ENCODE results near the gene PTPRT. TPM values are rescaled to one million over a fixed set of nuclear protein-coding genes. Genes with fewer than 3 reads are reported as not detected.

Gene PTPRT
- total and polyA plus RNA-seq, 7 donors, result under 0.01 to 0.09 (median 0.03) TPM; not detected in 1

DNA sequence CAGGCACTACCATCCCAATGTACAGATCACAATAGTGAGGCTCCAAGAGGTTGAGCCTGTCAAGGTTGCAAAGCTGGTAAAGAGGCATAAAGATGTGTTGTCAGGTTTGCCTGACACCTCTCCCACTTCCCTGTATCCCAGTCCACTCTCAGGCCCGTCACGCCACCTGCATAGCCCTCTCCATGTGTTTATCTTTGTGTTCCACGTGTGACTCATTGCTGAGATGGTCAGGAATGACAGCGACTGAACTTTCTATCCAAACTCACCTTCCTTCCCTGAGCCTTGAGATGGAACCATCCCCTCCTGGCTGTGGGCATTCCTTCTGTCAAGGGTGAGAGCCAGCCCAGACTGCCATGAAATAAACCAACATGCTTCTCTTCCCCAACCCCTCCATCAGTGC is 578.3 kb downstream of the PTPRT start:
- no peak for DNase-seq
- no peaks in the 10 kb centered on the region for H3K27me3 ChIP-seq (ENCODE audit: insufficient read depth in 3 of 3, low read length in 2 of 3)
- no peaks in the 10 kb centered on the region for H3K9me3 ChIP-seq
- 84 to 90% (median 86%) methylated on average over 4 of the region's 4 CpGs for WGBS, 3 donors
- intact Hi-C loops (cut with DNase I), result no loop called here
- no peak for TF ChIP-seq CTCF (IDR thresholded peaks at IDR 0.05)
- H3K4me3 ChIP-seq, result no peak overlapping the region
- no peak for ATAC-seq
- H3K27ac ChIP-seq, result no peak overlapping the region
- no peaks in the 10 kb centered on the region for H3K4me1 ChIP-seq
- H3K36me3 ChIP-seq (ENCODE audit: insufficient read depth in 1 of 2, low read depth in 1 of 2), result no peaks in the 10 kb centered on the region

- TF ChIP-seq CTCF (IDR thresholded peaks at IDR 0.05), result no peak
- Histone ChIP-seq H3K27me3 (ENCODE audit: insufficient read depth in 3 of 3, low read length in 2 of 3) (no peaks in the 10 kb centered on the region), H3K36me3 (ENCODE audit: insufficient read depth in 1 of 2, low read depth in 1 of 2) (no peaks in the 10 kb centered on the region), H3K4me1 (no peaks in the 10 kb centered on the region), H3K9me3 (no peaks in the 10 kb centered on the region), H3K4me3 (no peak overlapping the region), H3K27ac (no peak overlapping the region)
- WGBS, 3 donors, result 72 to 88% (median 80%) methylated on average over 4 of the region's 4 CpGs
- DNase-seq, result no peak
- intact Hi-C loops (cut with DNase I), result no loop called here
- no peak for ATAC-seq
Observed at GRCh38 chr20:42610070-42610469, 579.6 kb downstream of the PTPRT start.

DNA sequence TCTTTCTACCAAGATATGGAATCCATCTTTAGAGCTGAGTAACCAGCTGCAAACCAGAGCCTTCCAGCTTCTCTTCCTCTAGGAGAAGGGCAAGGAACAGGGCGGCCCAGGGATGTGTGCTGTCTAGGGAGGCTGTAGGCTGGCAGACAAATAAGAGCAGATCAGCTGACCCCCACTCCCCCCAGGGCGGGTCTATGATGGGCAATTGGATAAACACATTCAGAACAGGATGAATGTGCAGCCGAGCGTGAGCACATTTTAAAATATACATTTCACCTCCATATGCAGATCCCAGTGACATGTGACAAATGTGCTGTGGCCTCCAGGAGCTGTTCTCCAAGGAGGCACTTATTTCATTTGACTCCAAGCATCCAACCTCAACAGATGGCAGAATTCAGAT is 580.1 kb downstream of the PTPRT start:
- intact Hi-C loops (cut with DNase I), result no loop called here
- Histone ChIP-seq H3K27ac (no peak overlapping the region), H3K4me3 (no peak overlapping the region), H3K36me3 (ENCODE audit: insufficient read depth in 1 of 2, low read depth in 1 of 2) (no peaks in the 10 kb centered on the region), H3K4me1 (no peaks in the 10 kb centered on the region), H3K27me3 (ENCODE audit: insufficient read depth in 3 of 3, low read length in 2 of 3) (no peaks in the 10 kb centered on the region), H3K9me3 (no peaks in the 10 kb centered on the region)
- ATAC-seq (no peak), DNase-seq (no peak)
- TF ChIP-seq CTCF (IDR thresholded peaks at IDR 0.05), result no peak
- WGBS, 3 donors, result 60 to 78% (median 61%) methylated on average over 4 of the region's 4 CpGs

- DNase-seq, result no peak
- intact Hi-C loops (cut with DNase I), result no loop called here
- H3K27me3 ChIP-seq (ENCODE audit: insufficient read depth in 3 of 3, low read length in 2 of 3), result no peaks in the 10 kb centered on the region
- H3K4me1 ChIP-seq, result no peaks in the 10 kb centered on the region
- H3K4me3 ChIP-seq, result no peak overlapping the region
- no peak for TF ChIP-seq CTCF (IDR thresholded peaks at IDR 0.05)
- no peak for ATAC-seq
- no peaks in the 10 kb centered on the region for H3K9me3 ChIP-seq
- WGBS, 3 donors, result 75 to 77% (median 76%) methylated on average over 13 of the region's 13 CpGs
- no peaks in the 10 kb centered on the region for H3K36me3 ChIP-seq (ENCODE audit: insufficient read depth in 1 of 2, low read depth in 1 of 2)
- H3K27ac ChIP-seq, result no peak overlapping the region
Observed at GRCh38 chr20:42604998-42605956, 584.4 kb downstream of the PTPRT start.
